Liver (tissue), 9 donors: ENCODE measurements around the gene JMJD7. TPM values are rescaled to one million over a fixed set of nuclear protein-coding genes. Genes with fewer than 3 reads are reported as not detected.

Source experiments
- DNase-seq: peaks from one replicate; pipeline ENCODE4 v3.0.0-alpha.2; 2017; ENCODE audit warnings: low spot score
- H3K27ac ChIP-seq, 2 donors: one replicate each; pipeline ENCODE4 v1.7.0; 2013; ENCODE audit warnings: inconsistent platforms in 2 of 2, low read length in 2 of 2, control low read depth in 1 of 2, low read depth in 1 of 2, mild to moderate bottlenecking in 1 of 2
- H3K27me3 ChIP-seq, 4 donors: one replicate each; pipeline versions ENCODE4 v1.6.1 to v1.7.0; 2013; ENCODE audit warnings: low read length in 3 of 4, inconsistent platforms in 1 of 4, mild to moderate bottlenecking in 1 of 4, moderate library complexity in 1 of 4; ENCODE audit not compliant: control insufficient read depth in 4 of 4, insufficient read depth in 4 of 4
- H3K36me3 ChIP-seq, 4 donors: one replicate each; pipeline versions ENCODE4 v1.6.1 to v1.7.0; 2013; ENCODE audit warnings: low read length in 3 of 4, mild to moderate bottlenecking in 3 of 4, low read depth in 1 of 4, moderate library complexity in 1 of 4; ENCODE audit not compliant: control insufficient read depth in 4 of 4, insufficient read depth in 3 of 4
- H3K4me1 ChIP-seq, 4 donors: one replicate each; pipeline versions ENCODE4 v1.6.1 to v1.7.0; 2013; ENCODE audit warnings: low read length in 3 of 4, mild to moderate bottlenecking in 3 of 4, moderate library complexity in 1 of 4; ENCODE audit not compliant: control insufficient read depth in 4 of 4, insufficient read depth in 4 of 4
- H3K4me3 ChIP-seq, 3 donors: one replicate each; pipeline versions ENCODE4 v1.6.1 to v1.7.0; 2013; ENCODE audit warnings: low read length in 3 of 3, control low read depth in 1 of 3, low read depth in 1 of 3, mild to moderate bottlenecking in 1 of 3
- H3K9ac ChIP-seq, 2 donors: one replicate each; pipeline ENCODE4 v1.7.0; 2013; ENCODE audit warnings: low read length in 2 of 2, mild to moderate bottlenecking in 2 of 2, moderate library complexity in 2 of 2, control low read depth in 1 of 2, low read depth in 1 of 2
- H3K9me3 ChIP-seq, 4 donors: one replicate each; pipeline versions ENCODE4 v1.6.1 to v1.7.0; 2013; ENCODE audit warnings: low read length in 3 of 4; ENCODE audit not compliant: control insufficient read depth in 4 of 4
- ATF3 ChIP-seq: IDR thresholded peaks from 2 replicates; pipeline ENCODE4 v1.6.1; 2016; ENCODE audit warnings: antibody characterized with exemption
- CTCF ChIP-seq: fragments of 150-350 bp; IDR thresholded peaks from 2 replicates; pipeline ENCODE4 v1.5.1; 2017; ENCODE audit warnings: improper control_type of control experiment, low read depth, low read length; ENCODE audit not compliant: missing input control
- EGR1 ChIP-seq, 2 donors: IDR thresholded peaks; 2 replicates each; pipeline ENCODE4 v1.6.1; 2016 to 2018; ENCODE audit warnings: antibody characterized with exemption in 2 of 2, low read depth in 2 of 2
- FOXA1 ChIP-seq: IDR thresholded peaks from 2 replicates; pipeline ENCODE4 v1.6.1; 2016; ENCODE audit warnings: antibody characterized with exemption
- FOXA2 ChIP-seq: IDR thresholded peaks from 2 replicates; pipeline ENCODE4 v1.6.1; 2016; ENCODE audit warnings: antibody characterized with exemption
- GABPA ChIP-seq, 2 donors: IDR thresholded peaks in 1 of 2; conservative IDR thresholded peaks in 1 of 2; 2 replicates each; pipeline ENCODE4 v1.6.1; 2016; ENCODE audit warnings: antibody characterized with exemption in 2 of 2, mild to moderate bottlenecking in 1 of 2, moderate library complexity in 1 of 2
- HNF4A ChIP-seq, 2 donors: conservative IDR thresholded peaks; 2 replicates each; pipeline ENCODE4 v1.6.1; 2016; ENCODE audit warnings: antibody characterized with exemption in 2 of 2, mild to moderate bottlenecking in 2 of 2
- HNF4G ChIP-seq: IDR thresholded peaks from 2 replicates; pipeline ENCODE4 v1.6.1; 2016; ENCODE audit warnings: antibody characterized with exemption
- JUND ChIP-seq, 2 donors: IDR thresholded peaks; 2 replicates each; pipeline ENCODE4 v1.6.1; 2016; ENCODE audit warnings: antibody characterized with exemption in 2 of 2
- MAX ChIP-seq: IDR thresholded peaks from 2 replicates; pipeline ENCODE4 v1.6.1; 2016; ENCODE audit warnings: antibody characterized with exemption
- NR2F2 ChIP-seq: IDR thresholded peaks from 2 replicates; pipeline ENCODE4 v1.6.1; 2016; ENCODE audit warnings: antibody characterized with exemption
- RAD21 ChIP-seq, 2 donors: IDR thresholded peaks; 2 replicates each; pipeline ENCODE4 v1.6.1; 2016; ENCODE audit warnings: antibody characterized with exemption in 2 of 2, mild to moderate bottlenecking in 2 of 2
- REST ChIP-seq: IDR thresholded peaks from 2 replicates; pipeline ENCODE4 v1.6.1; 2016; ENCODE audit warnings: antibody characterized with exemption, mild to moderate bottlenecking
- SP1 ChIP-seq: IDR thresholded peaks from 2 replicates; pipeline ENCODE4 v1.6.1; 2018; ENCODE audit warnings: antibody characterized with exemption, mild to moderate bottlenecking
- TAF1 ChIP-seq: conservative IDR thresholded peaks from 2 replicates; pipeline ENCODE4 v1.6.1; 2016; ENCODE audit warnings: antibody characterized with exemption, mild to moderate bottlenecking
- YY1 ChIP-seq: IDR thresholded peaks from 2 replicates; pipeline ENCODE4 v1.6.1; 2016; ENCODE audit warnings: antibody characterized with exemption, mild to moderate bottlenecking
- ZBTB33 ChIP-seq: IDR thresholded peaks from 2 replicates; pipeline ENCODE4 v1.6.1; 2016; ENCODE audit warnings: antibody characterized with exemption
- WGBS: extraction: QIAGEN DNeasy Blood & Tissue Kit; methylation state at CpG from one replicate; pipeline ENCODE4 v1.1.7; 2013; 5-methylcytosine and 5-hydroxymethylcytosine counted together
- polyA plus RNA-seq, 2 donors: library from polyadenylated mRNA; stranded (reverse) in 1 of 2; unstranded in 1 of 2; fragments of 200-250 nt in 1 of 2; fragments of >200 nt in 1 of 2; fragmentation: Nextera tagmentation in 1 of 2; extraction: Ambion mirVana in 1 of 2; gene quantifications; one replicate each; pipeline versions ENCODE4 v1.2.1 to v1.2.3, GENCODE V29; 2013 to 2015
- total RNA-seq, 2 donors: library from RNA; depleted of rRNA; stranded (reverse); fragments of >200 nt; gene quantifications; one replicate each; pipeline ENCODE4 v1.2.3, GENCODE V29; 2014
- donor health status: healthy.
- donor health status: healthy.
- donor health status: healthy.
- donor health status: healthy.
- donor health status: healthy.

JMJD7 gene
- total and polyA plus RNA-seq, 4 donors = 0.75 to 5.9 (median 5.4) TPM

GRCh38 chr15:41798607-41799487, 29.0 kb upstream of the JMJD7 start:
- Histone ChIP-seq H3K9me3 (no peaks in the 10 kb centered on the region), H3K27ac (no peak overlapping the region), H3K27me3 (no peaks in the 10 kb centered on the region), H3K9ac (no peak overlapping the region), H3K36me3 (peaks cover 0 to 3% (median 0%) of the 10 kb centered on the region in 4 donors), H3K4me1 (no peaks in the 10 kb centered on the region), H3K4me3 (no peak overlapping the region)
- no peak for TF ChIP-seq YY1
- TF ChIP-seq MAX = no peak
- TF ChIP-seq SP1 = no peak
- no peak for TF ChIP-seq FOXA2
- TF ChIP-seq RAD21 (IDR thresholded peaks at IDR 0.05) = no peak
- peak in 1 of 2 donors; percentile 47 for TF ChIP-seq HNF4A (conservative IDR thresholded peaks at IDR 0.05)
- TF ChIP-seq HNF4G = no peak
- TF ChIP-seq TAF1 = no peak
- no peak for TF ChIP-seq NR2F2
- no peak for TF ChIP-seq GABPA (IDR thresholded peaks at IDR 0.05 in 1 of 2, conservative IDR thresholded peaks at IDR 0.05 in 1 of 2)
- TF ChIP-seq CTCF = no peak
- no peak for TF ChIP-seq REST
- TF ChIP-seq JUND (IDR thresholded peaks at IDR 0.05) = peak in 1 of 2 donors; percentile 8
- TF ChIP-seq EGR1 (IDR thresholded peaks at IDR 0.05; ENCODE audit: low read depth in 2 of 2) = no peak
- DNase-seq = no peak
- 95% methylated on average over 9 of the region's 9 CpGs for WGBS

- Histone ChIP-seq H3K9me3 (no peaks in the 10 kb centered on the region), H3K9ac (no peak overlapping the region), H3K36me3 (peaks cover 0 to 3% (median 0%) of the 10 kb centered on the region in 4 donors), H3K27ac (no peak overlapping the region), H3K4me1 (no peaks in the 10 kb centered on the region), H3K4me3 (no peak overlapping the region), H3K27me3 (no peaks in the 10 kb centered on the region)
- no peak for DNase-seq
- WGBS = 89% methylated on average over 5 of the region's 5 CpGs
- TF ChIP-seq TAF1 (no peak), MAX (no peak), JUND (IDR thresholded peaks at IDR 0.05) (no peak), SP1 (no peak), HNF4A (conservative IDR thresholded peaks at IDR 0.05) (no peak), RAD21 (IDR thresholded peaks at IDR 0.05) (no peak), ZBTB33 (no peak), GABPA (IDR thresholded peaks at IDR 0.05 in 1 of 2, conservative IDR thresholded peaks at IDR 0.05 in 1 of 2) (no peak), ATF3 (no peak), REST (no peak), YY1 (no peak), FOXA1 (no peak), NR2F2 (no peak)
Measured at GRCh38 chr15:41799488-41799805, 28.4 kb upstream of the JMJD7 start.
